HepG2 (cell line): ENCODE data around the gene ACOT8. TPM values are rescaled to one million over a fixed set of nuclear protein-coding genes. Genes with fewer than 3 reads are reported as not detected.
A peak's percentile ranks its signal among the peaks of the same experiment; 100 is the strongest.

Source experiments
- EEA1 ChIP-seq: sonication (generic); formaldehyde crosslinking; IDR thresholded peaks from 2 replicates; pipeline ENCODE4 v1.5.1; 2020; ENCODE audit warnings: mild to moderate bottlenecking, missing genetic modification reagents, borderline replicate concordance
- FLYWCH1 ChIP-seq: sonication (generic); formaldehyde crosslinking; IDR thresholded peaks from 2 replicates; pipeline ENCODE4 v1.8.1; 2023; ENCODE audit warnings: mild to moderate bottlenecking, missing genetic modification reagents
- GATA4 ChIP-seq: sonication (generic); IDR thresholded peaks from 2 replicates; pipeline ENCODE4 v1.6.1; 2016; ENCODE audit warnings: antibody characterized with exemption, low read depth, borderline replicate concordance
- ISX ChIP-seq: sonication (generic); formaldehyde crosslinking; conservative IDR thresholded peaks from 2 replicates; pipeline ENCODE4 v1.5.0; 2020; ENCODE audit warnings: missing genetic modification reagents
- MBNL3 ChIP-seq: fragments of 250-450 bp; sonication (Bioruptor Pico); conservative IDR thresholded peaks from 2 replicates; pipeline ENCODE4 v1.8.0; 2022; ENCODE audit warnings: mild to moderate bottlenecking, inconsistent platforms
- MED1 ChIP-seq: sonication (generic); formaldehyde crosslinking; IDR thresholded peaks from 2 replicates; pipeline ENCODE4 v1.4.0; 2020; ENCODE audit warnings: missing genetic modification reagents
- PAWR ChIP-seq: sonication (generic); formaldehyde crosslinking; IDR thresholded peaks from 2 replicates; pipeline ENCODE4 v1.4.0; 2020; ENCODE audit warnings: missing genetic modification reagents, mild to moderate bottlenecking, borderline replicate concordance
- RBFOX2 ChIP-seq: fragments of 200-400 bp; formaldehyde crosslinking; IDR thresholded peaks from 2 replicates; pipeline ENCODE4 v1.6.1; 2017; ENCODE audit warnings: low read depth, mild to moderate bottlenecking, low read length
- SMAD9 ChIP-seq: sonication (generic); formaldehyde crosslinking; IDR thresholded peaks from 2 replicates; pipeline ENCODE4 v1.5.1; 2020; ENCODE audit warnings: mild to moderate bottlenecking, missing genetic modification reagents
- ZFYVE20 ChIP-seq: sonication (generic); formaldehyde crosslinking; IDR thresholded peaks from 2 replicates; pipeline ENCODE4 v1.8.0; 2023; ENCODE audit warnings: low read depth, mild to moderate bottlenecking, moderate library complexity, missing genetic modification reagents, borderline replicate concordance
- ZNF121 ChIP-seq: sonication (generic); formaldehyde crosslinking; IDR thresholded peaks from 2 replicates; pipeline ENCODE4 v1.5.0; 2020; ENCODE audit warnings: mild to moderate bottlenecking, missing genetic modification reagents
- ZNF317 ChIP-seq: sonication (generic); formaldehyde crosslinking; IDR thresholded peaks from 2 replicates; pipeline ENCODE4 v1.5.0; 2020; ENCODE audit warnings: mild to moderate bottlenecking, missing genetic modification reagents
- ZNF350 ChIP-seq: sonication (generic); formaldehyde crosslinking; IDR thresholded peaks from 2 replicates; pipeline ENCODE4 v1.4.0; 2020; ENCODE audit warnings: mild to moderate bottlenecking, low read depth, missing genetic modification reagents, borderline replicate concordance
- ZNF383 ChIP-seq: sonication (generic); formaldehyde crosslinking; IDR thresholded peaks from 2 replicates; pipeline ENCODE4 v1.4.0; 2020; ENCODE audit warnings: missing genetic modification reagents, mild to moderate bottlenecking, borderline replicate concordance
- ZNF546 ChIP-seq: sonication (generic); formaldehyde crosslinking; conservative IDR thresholded peaks from 2 replicates; pipeline ENCODE4 v1.8.1; 2023; ENCODE audit warnings: mild to moderate bottlenecking, missing genetic modification reagents
- ZNF749 ChIP-seq: sonication (generic); formaldehyde crosslinking; IDR thresholded peaks from 2 replicates; pipeline ENCODE4 v1.8.0; 2022; ENCODE audit warnings: mild to moderate bottlenecking, missing genetic modification reagents, moderate library complexity, borderline replicate concordance
- polyA plus RNA-seq, 8 experiments: library from polyadenylated mRNA; depleted of rRNA in 3 of 8; stranded (reverse) in 7 of 8; unstranded in 1 of 8; fragments of >200 nt; fragmentation: Illumina TruSeq in 4 of 8; extraction: Trizol in 4 of 8; gene quantifications; 2 replicates each; pipeline versions ENCODE4 v1.2.1 to v1.2.3, GENCODE V29; 2011 to 2016; ENCODE audit warnings: low read depth in 4 of 8, missing spikeins in 1 of 8, mixed read lengths in 1 of 8; ENCODE audit not compliant: insufficient read depth in 1 of 8
- total RNA-seq, 5 experiments: library from RNA; depleted of rRNA; stranded (reverse); fragments of >200 nt; fragmentation: Illumina TruSeq; extraction: Trizol; gene quantifications; 2 replicates each; pipeline ENCODE4 v1.2.3, GENCODE V29; 2016; ENCODE audit warnings: low read depth in 1 of 5
- TF ChIP-seq, protein P1 (sequence below): sonication (generic); formaldehyde crosslinking; IDR thresholded peaks from 2 replicates; pipeline ENCODE4 v1.4.0; 2020; ENCODE audit warnings: mild to moderate bottlenecking, low read depth, missing genetic modification reagents
- TF ChIP-seq, protein P2 (sequence below): sonication (generic); formaldehyde crosslinking; IDR thresholded peaks from 2 replicates; pipeline ENCODE4 v1.4.0; 2020; ENCODE audit warnings: mild to moderate bottlenecking, missing genetic modification reagents, borderline replicate concordance
- TF ChIP-seq, protein P3 (sequence below): sonication (generic); formaldehyde crosslinking; IDR thresholded peaks from 2 replicates; pipeline ENCODE4 v1.4.0; 2020; ENCODE audit warnings: missing genetic modification reagents
- TF ChIP-seq, protein P4 (sequence below): fragments of 450-650 bp; IDR thresholded peaks from 2 replicates; pipeline ENCODE4 v1.6.1; 2017
- TF ChIP-seq, protein P5 (sequence below): sonication (generic); formaldehyde crosslinking; conservative IDR thresholded peaks from 2 replicates; pipeline ENCODE4 v1.4.0; 2020; ENCODE audit warnings: missing genetic modification reagents

The ACOT8 gene
- total and polyA plus RNA-seq, 2 of the 13 experiments (the other 11 are each of a cell fraction or from before 2014, with no cell fraction given): 31.4 to 45.5 TPM

DNA sequence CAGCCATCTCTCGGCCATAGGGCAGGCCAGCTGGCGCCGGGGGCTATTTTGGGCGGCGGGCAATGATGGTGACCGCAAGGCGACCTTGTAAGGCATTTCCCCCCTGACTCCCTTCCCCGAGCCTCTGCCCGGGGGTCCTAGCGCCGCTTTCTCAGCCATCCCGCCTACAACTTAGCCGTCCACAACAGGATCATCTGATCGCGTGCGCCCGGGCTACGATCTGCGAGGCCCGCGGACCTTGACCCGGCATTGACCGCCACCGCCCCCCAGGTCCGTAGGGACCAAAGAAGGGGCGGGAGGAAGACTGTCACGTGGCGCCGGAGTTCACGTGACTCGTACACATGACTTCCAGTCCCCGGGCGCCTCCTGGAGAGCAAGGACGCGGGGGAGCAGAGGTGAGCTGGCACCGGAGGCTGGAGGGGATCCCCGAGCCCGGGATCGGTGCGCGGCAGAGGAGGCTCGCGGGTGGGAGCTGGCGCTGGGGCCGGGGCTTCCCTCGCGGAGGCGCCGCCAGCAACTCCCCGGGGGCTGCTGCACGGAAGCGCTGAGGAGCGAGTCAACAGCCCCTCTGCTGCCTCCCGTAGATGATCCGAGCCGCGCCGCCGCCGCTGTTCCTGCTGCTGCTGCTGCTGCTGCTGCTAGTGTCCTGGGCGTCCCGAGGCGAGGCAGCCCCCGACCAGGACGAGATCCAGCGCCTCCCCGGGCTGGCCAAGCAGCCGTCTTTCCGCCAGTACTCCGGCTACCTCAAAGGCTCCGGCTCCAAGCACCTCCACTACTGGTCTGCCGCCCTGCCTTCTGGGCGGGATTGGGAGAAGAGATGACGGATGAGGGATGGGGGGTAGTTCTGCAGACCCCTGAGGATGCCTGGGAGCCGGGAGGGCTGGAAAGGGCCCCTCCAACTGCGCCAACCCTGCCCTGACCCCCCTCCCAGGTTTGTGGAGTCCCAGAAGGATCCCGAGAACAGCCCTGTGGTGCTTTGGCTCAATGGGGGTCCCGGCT lies 34.1 kb upstream of the ACOT8 start, which contains the start of the genes CTSA and NEURL2 (continued):
- TF ChIP-seq, protein P1, sequence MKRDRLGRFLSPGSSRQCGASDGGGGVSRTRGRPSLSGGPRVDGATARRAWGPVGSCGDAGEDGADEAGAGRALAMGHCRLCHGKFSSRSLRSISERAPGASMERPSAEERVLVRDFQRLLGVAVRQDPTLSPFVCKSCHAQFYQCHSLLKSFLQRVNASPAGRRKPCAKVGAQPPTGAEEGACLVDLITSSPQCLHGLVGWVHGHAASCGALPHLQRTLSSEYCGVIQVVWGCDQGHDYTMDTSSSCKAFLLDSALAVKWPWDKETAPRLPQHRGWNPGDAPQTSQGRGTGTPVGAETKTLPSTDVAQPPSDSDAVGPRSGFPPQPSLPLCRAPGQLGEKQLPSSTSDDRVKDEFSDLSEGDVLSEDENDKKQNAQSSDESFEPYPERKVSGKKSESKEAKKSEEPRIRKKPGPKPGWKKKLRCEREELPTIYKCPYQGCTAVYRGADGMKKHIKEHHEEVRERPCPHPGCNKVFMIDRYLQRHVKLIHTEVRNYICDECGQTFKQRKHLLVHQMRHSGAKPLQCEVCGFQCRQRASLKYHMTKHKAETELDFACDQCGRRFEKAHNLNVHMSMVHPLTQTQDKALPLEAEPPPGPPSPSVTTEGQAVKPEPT (CRISPR knock-in tag): peak; percentile 98
- TF ChIP-seq ZNF749 (CRISPR knock-in tag): peak; percentile 98
- TF ChIP-seq, protein P2, sequence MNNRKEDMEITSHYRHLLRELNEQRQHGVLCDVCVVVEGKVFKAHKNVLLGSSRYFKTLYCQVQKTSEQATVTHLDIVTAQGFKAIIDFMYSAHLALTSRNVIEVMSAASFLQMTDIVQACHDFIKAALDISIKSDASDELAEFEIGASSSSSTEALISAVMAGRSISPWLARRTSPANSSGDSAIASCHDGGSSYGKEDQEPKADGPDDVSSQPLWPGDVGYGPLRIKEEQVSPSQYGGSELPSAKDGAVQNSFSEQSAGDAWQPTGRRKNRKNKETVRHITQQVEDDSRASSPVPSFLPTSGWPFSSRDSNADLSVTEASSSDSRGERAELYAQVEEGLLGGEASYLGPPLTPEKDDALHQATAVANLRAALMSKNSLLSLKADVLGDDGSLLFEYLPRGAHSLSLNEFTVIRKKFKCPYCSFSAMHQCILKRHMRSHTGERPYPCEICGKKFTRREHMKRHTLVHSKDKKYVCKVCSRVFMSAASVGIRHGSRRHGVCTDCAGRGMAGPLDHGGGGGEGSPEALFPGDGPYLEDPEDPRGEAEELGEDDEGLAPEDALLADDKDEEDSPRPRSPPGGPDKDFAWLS (CRISPR knock-in tag): peak; percentile 98
- no peak; the same call in 1 of the 2 replicates for TF ChIP-seq EEA1 (CRISPR knock-in tag)
- TF ChIP-seq ZNF383 (CRISPR knock-in tag): peak; percentile 98
- TF ChIP-seq RBFOX2: peak; percentile 98
- TF ChIP-seq ZNF350 (CRISPR knock-in tag): peak; percentile 99
- peak; percentile 98 for TF ChIP-seq MED1 (CRISPR knock-in tag)
- TF ChIP-seq ZFYVE20: peak; percentile 90
- TF ChIP-seq, protein P3, sequence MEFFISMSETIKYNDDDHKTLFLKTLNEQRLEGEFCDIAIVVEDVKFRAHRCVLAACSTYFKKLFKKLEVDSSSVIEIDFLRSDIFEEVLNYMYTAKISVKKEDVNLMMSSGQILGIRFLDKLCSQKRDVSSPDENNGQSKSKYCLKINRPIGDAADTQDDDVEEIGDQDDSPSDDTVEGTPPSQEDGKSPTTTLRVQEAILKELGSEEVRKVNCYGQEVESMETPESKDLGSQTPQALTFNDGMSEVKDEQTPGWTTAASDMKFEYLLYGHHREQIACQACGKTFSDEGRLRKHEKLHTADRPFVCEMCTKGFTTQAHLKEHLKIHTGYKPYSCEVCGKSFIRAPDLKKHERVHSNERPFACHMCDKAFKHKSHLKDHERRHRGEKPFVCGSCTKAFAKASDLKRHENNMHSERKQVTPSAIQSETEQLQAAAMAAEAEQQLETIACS (CRISPR knock-in tag): peak; percentile 77
- TF ChIP-seq SMAD9 (CRISPR knock-in tag): peak; percentile 98
- 0 out of 2 replicates have a peak, but pooled peaks have one; percentile 19 for TF ChIP-seq ISX (CRISPR knock-in tag)
- TF ChIP-seq GATA4: peak; percentile 89
- peak; percentile 90 for TF ChIP-seq ZNF121 (CRISPR knock-in tag)
- peak; percentile 64; the same call in 1 of the 2 replicates for TF ChIP-seq ZNF546 (CRISPR knock-in tag)
- TF ChIP-seq MBNL3 (CRISPR knock-in tag): no peak; the same call in 1 of the 2 replicates
- TF ChIP-seq, protein P4, sequence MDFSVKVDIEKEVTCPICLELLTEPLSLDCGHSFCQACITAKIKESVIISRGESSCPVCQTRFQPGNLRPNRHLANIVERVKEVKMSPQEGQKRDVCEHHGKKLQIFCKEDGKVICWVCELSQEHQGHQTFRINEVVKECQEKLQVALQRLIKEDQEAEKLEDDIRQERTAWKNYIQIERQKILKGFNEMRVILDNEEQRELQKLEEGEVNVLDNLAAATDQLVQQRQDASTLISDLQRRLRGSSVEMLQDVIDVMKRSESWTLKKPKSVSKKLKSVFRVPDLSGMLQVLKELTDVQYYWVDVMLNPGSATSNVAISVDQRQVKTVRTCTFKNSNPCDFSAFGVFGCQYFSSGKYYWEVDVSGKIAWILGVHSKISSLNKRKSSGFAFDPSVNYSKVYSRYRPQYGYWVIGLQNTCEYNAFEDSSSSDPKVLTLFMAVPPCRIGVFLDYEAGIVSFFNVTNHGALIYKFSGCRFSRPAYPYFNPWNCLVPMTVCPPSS: no peak
- TF ChIP-seq FLYWCH1 (CRISPR knock-in tag): 0 out of 2 replicates have a peak, but pooled peaks have one; percentile 78
- TF ChIP-seq ZNF317 (CRISPR knock-in tag): peak; percentile 89
- TF ChIP-seq, protein P5, sequence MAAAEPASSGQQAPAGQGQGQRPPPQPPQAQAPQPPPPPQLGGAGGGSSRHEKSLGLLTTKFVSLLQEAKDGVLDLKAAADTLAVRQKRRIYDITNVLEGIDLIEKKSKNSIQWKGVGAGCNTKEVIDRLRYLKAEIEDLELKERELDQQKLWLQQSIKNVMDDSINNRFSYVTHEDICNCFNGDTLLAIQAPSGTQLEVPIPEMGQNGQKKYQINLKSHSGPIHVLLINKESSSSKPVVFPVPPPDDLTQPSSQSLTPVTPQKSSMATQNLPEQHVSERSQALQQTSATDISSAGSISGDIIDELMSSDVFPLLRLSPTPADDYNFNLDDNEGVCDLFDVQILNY (CRISPR knock-in tag): peak; percentile 88
- peak; percentile 92; the same call in 1 of the 2 replicates for TF ChIP-seq PAWR (CRISPR knock-in tag)
